ENCODE measurements around the gene DPEP3.

DNA sequence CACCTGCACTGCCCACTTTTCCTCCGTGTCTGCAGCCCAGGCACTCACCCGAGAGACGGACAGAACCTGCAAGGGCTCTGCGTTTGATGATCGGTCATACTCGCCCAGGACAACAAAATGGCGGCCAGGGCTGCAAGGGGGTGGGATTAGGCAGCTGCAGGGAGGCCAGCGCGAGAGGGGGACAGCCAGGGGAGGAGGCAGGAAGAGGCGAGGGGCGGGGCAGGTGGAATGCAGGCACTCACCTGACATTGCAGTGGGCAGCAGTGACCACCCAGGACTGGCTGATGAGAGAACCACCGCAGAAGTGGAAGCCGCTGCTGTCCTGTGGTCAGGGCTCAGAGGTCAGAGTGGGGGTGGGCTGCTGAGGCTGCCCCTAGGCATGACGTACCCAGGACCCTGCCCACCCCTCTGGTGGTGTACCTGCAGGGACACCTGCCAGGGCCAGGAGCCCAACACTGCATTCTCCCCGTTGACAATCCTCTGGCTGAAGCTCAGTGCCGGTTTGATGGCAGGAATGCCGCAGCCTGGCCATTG is 49.6 kb downstream of the DPEP3 start:
- TF ChIP-seq, protein P1, sequence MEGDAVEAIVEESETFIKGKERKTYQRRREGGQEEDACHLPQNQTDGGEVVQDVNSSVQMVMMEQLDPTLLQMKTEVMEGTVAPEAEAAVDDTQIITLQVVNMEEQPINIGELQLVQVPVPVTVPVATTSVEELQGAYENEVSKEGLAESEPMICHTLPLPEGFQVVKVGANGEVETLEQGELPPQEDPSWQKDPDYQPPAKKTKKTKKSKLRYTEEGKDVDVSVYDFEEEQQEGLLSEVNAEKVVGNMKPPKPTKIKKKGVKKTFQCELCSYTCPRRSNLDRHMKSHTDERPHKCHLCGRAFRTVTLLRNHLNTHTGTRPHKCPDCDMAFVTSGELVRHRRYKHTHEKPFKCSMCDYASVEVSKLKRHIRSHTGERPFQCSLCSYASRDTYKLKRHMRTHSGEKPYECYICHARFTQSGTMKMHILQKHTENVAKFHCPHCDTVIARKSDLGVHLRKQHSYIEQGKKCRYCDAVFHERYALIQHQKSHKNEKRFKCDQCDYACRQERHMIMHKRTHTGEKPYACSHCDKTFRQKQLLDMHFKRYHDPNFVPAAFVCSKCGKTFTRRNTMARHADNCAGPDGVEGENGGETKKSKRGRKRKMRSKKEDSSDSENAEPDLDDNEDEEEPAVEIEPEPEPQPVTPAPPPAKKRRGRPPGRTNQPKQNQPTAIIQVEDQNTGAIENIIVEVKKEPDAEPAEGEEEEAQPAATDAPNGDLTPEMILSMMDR (conservative IDR thresholded peaks at IDR 0.05; ENCODE audit: low read depth, low read length) = no peak
- TF ChIP-seq EZH2 (IDR thresholded peaks at IDR 0.05; ENCODE audit: low read length, unreplicated experiment) = no peak
